K562 (cell line): Measurements from ENCODE around the gene TTC28. TPM values are rescaled to one million over a fixed set of nuclear protein-coding genes. Genes with fewer than 3 reads are reported as not detected.
A peak's percentile ranks its signal among the peaks of the same experiment; 100 is the strongest.

Experiments used
- ATAC-seq: fragments of 200-7000 bp; cut with Tn5 transposase; 3 replicates; pipeline ENCODE4 v1.9.1; 2020; ENCODE audit warnings: moderate library complexity
- BruUV-seq: library from RNA; stranded (reverse); fragments of 400-500 nt; replicated peaks from 2 replicates; lab custom pipeline; 2021; lab: Mats Ljungman, UMichigan
- CTCF ChIA-PET: fragments of 300-600 bp; formaldehyde crosslinking; extraction: SDS; loops from one replicate; lab custom pipeline; 2021; ENCODE audit warnings: low intra/inter-chr PET ratio; lab: Yijun Ruan, JAX
- POLR2A ChIA-PET: fragments of 300-600, 350-650 bp; sonication (Branson Sonifier 250); formaldehyde crosslinking; extraction: SDS; loops from one replicate; lab custom pipeline; 2021; ENCODE audit warnings: antibody characterized with exemption, inconsistent platforms; lab: Yijun Ruan, JAX
- DNase-seq, 4 experiments: peaks; one replicate each; pipeline versions ENCODE4 v3.0.0 to v3.0.0-alpha.2; 2011 to 2018; ENCODE audit warnings: low spot score in 3 of 4, mixed read lengths in 3 of 4; ENCODE audit errors: extremely low read depth in 1 of 4
- FAIRE-seq: peaks from 2 replicates; lab custom pipeline; 2011; peaks lifted over from hg19 to GRCh38; lab: Jason Lieb, UNC
- H2AFZ ChIP-seq: 2 replicates; pipeline ENCODE4 v1.6.0; 2011; ENCODE audit warnings: low read depth, low read length, control low read depth, inconsistent platforms
- H3K27ac ChIP-seq: fragments of 200-600 bp; 3 replicates; pipeline ENCODE4 v1.8.0; 2011; ENCODE audit warnings: low read depth, mild to moderate bottlenecking, control low read depth, inconsistent platforms, low read length, moderate library complexity, mixed read lengths; ENCODE audit errors: extremely low read depth
- H3K27me3 ChIP-seq, 2 experiments: fragments of 300-600 bp in 1 of 2; 2 replicates in 1 of 2; 3 replicates in 1 of 2; pipeline versions ENCODE4 v1.6.0 to v1.8.0; 2011; ENCODE audit warnings: inconsistent platforms in 2 of 2, low read length in 2 of 2, mild to moderate bottlenecking in 1 of 2, mixed read lengths in 1 of 2, moderate library complexity in 1 of 2; ENCODE audit not compliant: control insufficient read depth in 2 of 2, insufficient read depth in 2 of 2
- H3K36me3 ChIP-seq: fragments of 300-600 bp; 3 replicates; pipeline ENCODE4 v1.8.0; 2011; ENCODE audit warnings: mild to moderate bottlenecking, low read length, inconsistent platforms; ENCODE audit not compliant: control insufficient read depth, insufficient read depth
- H3K4me1 ChIP-seq, 2 experiments: fragments of 200-600 bp in 1 of 2; replicated peaks in 1 of 2; 2 replicates in 1 of 2; 3 replicates in 1 of 2; pipeline versions ENCODE4 v1.5.1 to v1.8.0; 2011; ENCODE audit warnings: inconsistent platforms in 2 of 2, low read length in 2 of 2, mild to moderate bottlenecking in 1 of 2, mixed read lengths in 1 of 2, moderate library complexity in 1 of 2; ENCODE audit not compliant: control insufficient read depth in 2 of 2, insufficient read depth in 2 of 2
- H3K4me2 ChIP-seq: 2 replicates; pipeline ENCODE4 v1.6.1; 2011; ENCODE audit warnings: low read length, control low read depth, inconsistent platforms, mixed read lengths; ENCODE audit not compliant: insufficient read depth
- H3K4me3 ChIP-seq: fragments of 200-600 bp; sonication (generic), shearing (Covaris generic); 2 replicates; pipeline ENCODE4 v1.5.1; 2016; ENCODE audit warnings: control low read depth, inconsistent platforms
- H3K79me2 ChIP-seq: fragments of 200-600 bp; 3 replicates; pipeline ENCODE4 v1.8.0; 2011; ENCODE audit warnings: low read length, inconsistent platforms; ENCODE audit not compliant: control insufficient read depth, insufficient read depth
- H3K9ac ChIP-seq, 2 experiments: 2 replicates each; pipeline versions ENCODE4 v1.6.0 to v1.6.1; 2011; ENCODE audit warnings: low read depth in 2 of 2, low read length in 2 of 2, control low read depth in 1 of 2, inconsistent platforms in 1 of 2, mild to moderate bottlenecking in 1 of 2, mixed read lengths in 1 of 2; ENCODE audit not compliant: insufficient read depth in 1 of 2
- H3K9me1 ChIP-seq: one replicate; pipeline ENCODE4 v1.6.0; 2011; ENCODE audit warnings: inconsistent platforms, mild to moderate bottlenecking, low read length, moderate library complexity; ENCODE audit not compliant: control insufficient read depth, insufficient read depth
- H3K9me3 ChIP-seq: replicated peaks from 2 replicates; pipeline ENCODE4 v1.5.1; 2011; ENCODE audit warnings: low read depth, low read length, inconsistent platforms; ENCODE audit not compliant: control insufficient read depth, insufficient read depth
- H4K20me1 ChIP-seq: replicated peaks from 2 replicates; pipeline ENCODE4 v1.6.1; 2011; ENCODE audit warnings: low read length, inconsistent platforms, mixed read lengths; ENCODE audit not compliant: control insufficient read depth, insufficient read depth
- HNRNPLL ChIP-seq: fragments of 200-400 bp; formaldehyde crosslinking; IDR thresholded peaks from 2 replicates; pipeline ENCODE4 v1.6.1; 2017; ENCODE audit warnings: low read length, low read depth, mild to moderate bottlenecking; ENCODE audit not compliant: poor library complexity, severe bottlenecking
- SAP30 ChIP-seq: fragments of 200-600 bp; sonication (generic); IDR thresholded peaks from 2 replicates; pipeline ENCODE4 v1.6.1; 2012; ENCODE audit warnings: borderline replicate concordance, low read depth, mild to moderate bottlenecking, moderate library complexity, low read length, control low read depth, inconsistent platforms; ENCODE audit not compliant: insufficient read depth, poor library complexity, severe bottlenecking
- ZNF316 ChIP-seq: fragments of 450-650 bp; IDR thresholded peaks from 2 replicates; pipeline ENCODE4 v1.6.1; 2016
- WGBS: fragments of 100-300 bp; shearing (Covaris generic); methylation state at CpG from one replicate; pipeline ENCODE4 v1.1.6; 2016; ENCODE audit warnings: low coverage, mixed read lengths; ENCODE audit not compliant: insufficient coverage; ENCODE audit errors: missing lambda C conversion rate; 5-methylcytosine and 5-hydroxymethylcytosine counted together
- in situ Hi-C: fragments of 300-500 bp; cut with MboI; formaldehyde crosslinking; loops from 4 replicates; pipeline ENCODE4 v1.15.0; 2018; ENCODE audit warnings: inconsistent platforms, mixed read lengths
- intact Hi-C: fragments of 100-400 bp; cut with micrococcal nuclease; formaldehyde crosslinking; loops from 2 replicates; pipeline ENCODE4 v1.14.2; 2022
- polyA plus RNA-seq, 8 experiments: library from polyadenylated mRNA; depleted of rRNA in 4 of 8; stranded (reverse) in 5 of 8; unstranded in 3 of 8; fragments of >200 nt; fragmentation: Nextera tagmentation in 2 of 8; fragmentation: Illumina TruSeq in 1 of 8; extraction: Ambion mirVana in 2 of 8; extraction: Trizol in 1 of 8; gene quantifications; 2 replicates each; pipeline versions ENCODE4 v1.2.1 to v1.2.3, GENCODE V29; 2011 to 2014; ENCODE audit warnings: inconsistent platforms in 1 of 8, missing spikeins in 1 of 8
- total RNA-seq, 7 experiments: library from RNA; depleted of rRNA in 6 of 7; stranded (reverse); fragments of >200 nt in 6 of 7; fragmentation: Illumina TruSeq in 2 of 7; extraction: Trizol in 2 of 7; gene quantifications; 2 replicates each; pipeline versions ENCODE4 v1.2.1 to v1.2.3, GENCODE V29; 2011 to 2021; ENCODE audit warnings: low replicate concordance in 1 of 7

Gene TTC28
- total and polyA plus RNA-seq, 9 of the 15 experiments (the other 6 are each of a cell fraction or from before 2014, with no cell fraction given) = 0.22 to 10.7 (median 3.1) TPM

- Histone ChIP-seq H3K79me2 (no peaks in the 10 kb centered on the region), H4K20me1 (no peaks in the 10 kb centered on the region), H3K9me1 (no peaks in the 10 kb centered on the region), H3K27ac (no peak overlapping the region), H3K9me3 (no peaks in the 10 kb centered on the region), H2AFZ (no peak overlapping the region), H3K4me2 (no peak overlapping the region), H3K36me3 (no peaks in the 10 kb centered on the region), H3K27me3 (no peaks in the 10 kb centered on the region), H3K4me3 (no peak overlapping the region), H3K9ac (no peak overlapping the region), H3K4me1 (no peaks in the 10 kb centered on the region; a peak in 1 of 5 replicates)
- FAIRE-seq = no peak
- intact Hi-C loops = no loop called here
- 68% methylated on average over 14 of the region's 15 CpGs for WGBS
- CTCF ChIA-PET = no interaction called here
- POLR2A ChIA-PET = no interaction called here
- BruUV-seq = no TSS peak
- no peak for ATAC-seq
- in situ Hi-C loops = no loop called here
- TF ChIP-seq ZNF316 (0 out of 2 replicates have a peak, but pooled peaks have one; percentile 24), HNRNPLL (no peak), SAP30 (no peak)
- no peak for DNase-seq
Observed at GRCh38 chr22:27966168-27967064, 713.2 kb downstream of the TTC28 start.
